MM.1S (cell line): ENCODE data around the gene ATG5.

ENCODE experiments used
- DNase-seq: peaks from one replicate; pipeline ENCODE4 v3.0.0-alpha.2; 2015
- H2AFZ ChIP-seq: fragments of 300-600 bp; sonication (generic); 2 replicates; pipeline ENCODE4 v1.6.0; 2016; ENCODE audit warnings: antibody characterized with exemption, low read length
- H3F3A ChIP-seq: fragments of 300-600 bp; sonication (generic); 2 replicates; pipeline ENCODE4 v1.6.1; 2016; ENCODE audit warnings: mild to moderate bottlenecking, antibody characterized with exemption, low read length, moderate library complexity, mixed read lengths; ENCODE audit not compliant: insufficient read depth
- H3K27ac ChIP-seq: fragments of 300-600 bp; sonication (generic); 2 replicates; pipeline ENCODE4 v1.5.1; 2016; ENCODE audit warnings: mild to moderate bottlenecking, low read length
- H3K27me3 ChIP-seq: fragments of 300-600 bp; sonication (generic); replicated peaks from 2 replicates; pipeline ENCODE4 v1.6.0; 2016; ENCODE audit warnings: low read length; ENCODE audit not compliant: insufficient read depth
- H3K36me3 ChIP-seq: fragments of 300-600 bp; sonication (generic); replicated peaks from 2 replicates; pipeline ENCODE4 v1.6.1; 2016; ENCODE audit warnings: mild to moderate bottlenecking, low read length, mixed read lengths; ENCODE audit not compliant: insufficient read depth
- H3K4me1 ChIP-seq: fragments of 300-600 bp; sonication (generic); 2 replicates; pipeline ENCODE4 v1.6.1; 2016; ENCODE audit warnings: low read length, mixed read lengths
- H3K4me2 ChIP-seq: fragments of 300-600 bp; sonication (generic); 2 replicates; pipeline ENCODE4 v1.6.0; 2016; ENCODE audit warnings: low read depth, low read length
- H3K4me3 ChIP-seq: fragments of 300-600 bp; sonication (generic); 2 replicates; pipeline ENCODE4 v1.5.1; 2016; ENCODE audit warnings: low read length, mixed read lengths
- H3K79me2 ChIP-seq: fragments of 300-600 bp; sonication (generic); 2 replicates; pipeline ENCODE4 v1.6.1; 2016; ENCODE audit warnings: mixed run types, low read length, mixed read lengths
- H3K9ac ChIP-seq: fragments of 300-600 bp; sonication (generic); 2 replicates; pipeline ENCODE4 v1.6.1; 2016; ENCODE audit warnings: low read length, mixed read lengths
- H3K9me2 ChIP-seq: fragments of 300-600 bp; sonication (generic); replicated peaks from 2 replicates; pipeline ENCODE4 v1.6.1; 2016; ENCODE audit warnings: mild to moderate bottlenecking, low read length, mixed read lengths; ENCODE audit not compliant: insufficient read depth
- H3K9me3 ChIP-seq: fragments of 300-600 bp; sonication (generic); replicated peaks from 2 replicates; pipeline ENCODE4 v1.6.1; 2016; ENCODE audit warnings: mild to moderate bottlenecking, low read length, mixed read lengths; ENCODE audit not compliant: insufficient read depth
- H4K20me1 ChIP-seq: fragments of 300-600 bp; sonication (generic); 2 replicates; pipeline ENCODE4 v1.6.1; 2016; ENCODE audit warnings: mild to moderate bottlenecking, low read length, moderate library complexity, mixed read lengths; ENCODE audit not compliant: insufficient read depth
- EZH2 ChIP-seq: fragments of 300-600 bp; sonication (generic); optimal IDR thresholded peaks from 2 replicates; pipeline ENCODE3; 2017; ENCODE audit warnings: low read depth, mild to moderate bottlenecking, antibody characterized with exemption, low read length, mixed read lengths
- EZH2phosphoT487 ChIP-seq: fragments of 300-600 bp; sonication (generic); IDR thresholded peaks from 2 replicates; pipeline ENCODE4 v1.6.1; 2018; ENCODE audit warnings: antibody characterized with exemption, low read length
- TF ChIP-seq, protein P1 (sequence below): fragments of 300-600 bp; sonication (generic); IDR thresholded peaks from 2 replicates; pipeline ENCODE4 v1.5.1; 2016; ENCODE audit warnings: antibody characterized with exemption, low read length, mixed read lengths

The ATG5 gene

DNA sequence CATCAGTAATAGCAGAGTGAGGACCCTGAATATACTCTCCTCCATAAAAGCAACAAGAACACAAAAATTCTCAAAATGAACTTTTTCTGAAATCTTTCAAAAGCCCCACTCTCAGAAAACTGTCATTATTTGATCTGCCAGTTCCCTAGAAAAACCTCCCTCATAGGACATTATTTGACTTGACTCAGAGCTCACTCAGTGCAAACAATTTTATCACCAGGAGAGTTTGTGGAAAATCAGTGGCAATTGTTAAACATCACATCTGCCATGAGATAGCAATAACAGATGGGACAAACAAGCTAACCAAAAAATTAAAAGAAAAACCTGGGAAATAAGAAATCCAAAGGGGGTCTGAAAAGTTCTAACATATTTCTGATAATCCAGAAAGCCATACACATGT, 100.0 kb downstream of the ATG5 start:
- no peaks in the 10 kb centered on the region for H3K27me3 ChIP-seq
- H3K79me2 ChIP-seq: peaks cover 83% of the 10 kb centered on the region
- peaks cover 29% of the 10 kb centered on the region for H3K4me1 ChIP-seq
- no peak overlapping the region for H3K27ac ChIP-seq
- no peaks in the 10 kb centered on the region for H3K9me2 ChIP-seq
- no peaks in the 10 kb centered on the region for H3K36me3 ChIP-seq
- H3K4me3 ChIP-seq: no peak overlapping the region
- no peak overlapping the region for H3K9ac ChIP-seq
- no peak overlapping the region for H3K4me2 ChIP-seq
- H3F3A ChIP-seq: no peaks in the 10 kb centered on the region
- no peak overlapping the region for H2AFZ ChIP-seq
- H4K20me1 ChIP-seq: no peaks in the 10 kb centered on the region
- TF ChIP-seq EZH2phosphoT487 (no peak), EZH2 (no peak)
- TF ChIP-seq, protein P1, sequence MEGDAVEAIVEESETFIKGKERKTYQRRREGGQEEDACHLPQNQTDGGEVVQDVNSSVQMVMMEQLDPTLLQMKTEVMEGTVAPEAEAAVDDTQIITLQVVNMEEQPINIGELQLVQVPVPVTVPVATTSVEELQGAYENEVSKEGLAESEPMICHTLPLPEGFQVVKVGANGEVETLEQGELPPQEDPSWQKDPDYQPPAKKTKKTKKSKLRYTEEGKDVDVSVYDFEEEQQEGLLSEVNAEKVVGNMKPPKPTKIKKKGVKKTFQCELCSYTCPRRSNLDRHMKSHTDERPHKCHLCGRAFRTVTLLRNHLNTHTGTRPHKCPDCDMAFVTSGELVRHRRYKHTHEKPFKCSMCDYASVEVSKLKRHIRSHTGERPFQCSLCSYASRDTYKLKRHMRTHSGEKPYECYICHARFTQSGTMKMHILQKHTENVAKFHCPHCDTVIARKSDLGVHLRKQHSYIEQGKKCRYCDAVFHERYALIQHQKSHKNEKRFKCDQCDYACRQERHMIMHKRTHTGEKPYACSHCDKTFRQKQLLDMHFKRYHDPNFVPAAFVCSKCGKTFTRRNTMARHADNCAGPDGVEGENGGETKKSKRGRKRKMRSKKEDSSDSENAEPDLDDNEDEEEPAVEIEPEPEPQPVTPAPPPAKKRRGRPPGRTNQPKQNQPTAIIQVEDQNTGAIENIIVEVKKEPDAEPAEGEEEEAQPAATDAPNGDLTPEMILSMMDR: no peak
- no peak for DNase-seq
- no peaks in the 10 kb centered on the region for H3K9me3 ChIP-seq

- Histone ChIP-seq H3F3A (no peaks in the 10 kb centered on the region), H3K79me2 (peaks cover 94% of the 10 kb centered on the region), H3K9me3 (no peaks in the 10 kb centered on the region), H3K4me1 (peaks cover 30% of the 10 kb centered on the region), H4K20me1 (no peaks in the 10 kb centered on the region), H3K27me3 (no peaks in the 10 kb centered on the region), H2AFZ (no peak overlapping the region), H3K9ac (no peak overlapping the region), H3K4me2 (peak overlapping the region; percentile 30; the same call in 1 of the 2 replicates), H3K9me2 (no peaks in the 10 kb centered on the region), H3K27ac (no peak overlapping the region), H3K4me3 (no peak overlapping the region), H3K36me3 (no peaks in the 10 kb centered on the region)
- DNase-seq: peak; percentile 87
- no peak for TF ChIP-seq EZH2
- TF ChIP-seq, protein P1: peak; percentile 67
Measured at GRCh38 chr6:106223300-106223930, 102.1 kb downstream of the ATG5 start.

- Histone ChIP-seq H4K20me1 (no peaks in the 10 kb centered on the region), H3K27ac (no peak overlapping the region), H3K4me3 (no peak overlapping the region), H3K9me2 (no peaks in the 10 kb centered on the region), H3K4me1 (peaks cover 27% of the 10 kb centered on the region), H3K9me3 (no peaks in the 10 kb centered on the region), H3K36me3 (no peaks in the 10 kb centered on the region), H2AFZ (no peak overlapping the region), H3K27me3 (no peaks in the 10 kb centered on the region), H3F3A (no peaks in the 10 kb centered on the region), H3K79me2 (peaks cover 93% of the 10 kb centered on the region), H3K9ac (no peak overlapping the region), H3K4me2 (no peak overlapping the region)
- peak; percentile 28 for DNase-seq
- no peak for TF ChIP-seq EZH2
- TF ChIP-seq EZH2phosphoT487: no peak
- TF ChIP-seq, protein P1: no peak
Measured at GRCh38 chr6:106220485-106220884, 105.1 kb downstream of the ATG5 start.
